H9 (cell line): ENCODE measurements around the gene C13orf42. TPM values are rescaled to one million over a fixed set of nuclear protein-coding genes. Genes with fewer than 3 reads are reported as not detected.

Experiments
- DNase-seq: peaks from one replicate; pipeline ENCODE4 v3.0.0-alpha.2; 2017
- H2AFZ ChIP-seq: one replicate; pipeline ENCODE4 v1.6.1; 2013; ENCODE audit warnings: mild to moderate bottlenecking, low read length, control low read depth, moderate library complexity
- H2AK5ac ChIP-seq: 2 replicates; pipeline ENCODE4 v1.6.1; 2013; ENCODE audit warnings: low read length, control low read depth, mixed read lengths; ENCODE audit not compliant: insufficient read length
- H2BK120ac ChIP-seq: one replicate; pipeline ENCODE4 v1.6.1; 2013; ENCODE audit warnings: low read depth, mild to moderate bottlenecking, low read length, control low read depth, inconsistent platforms; ENCODE audit not compliant: poor library complexity, severe bottlenecking
- H2BK12ac ChIP-seq: 2 replicates; pipeline ENCODE4 v1.6.1; 2013; ENCODE audit warnings: low read length, control low read depth, mixed read lengths, low read depth; ENCODE audit not compliant: insufficient read length
- H2BK15ac ChIP-seq: 2 replicates; pipeline ENCODE4 v1.6.1; 2013; ENCODE audit warnings: low read depth, low read length, control low read depth
- H2BK20ac ChIP-seq: one replicate; pipeline ENCODE4 v1.6.1; 2013; ENCODE audit warnings: low read depth, mild to moderate bottlenecking, low read length, control low read depth, inconsistent platforms; ENCODE audit not compliant: poor library complexity, severe bottlenecking
- H2BK5ac ChIP-seq: 2 replicates; pipeline ENCODE4 v1.6.1; 2013; ENCODE audit warnings: low read length, control low read depth, mixed read lengths; ENCODE audit not compliant: insufficient read length
- H3K14ac ChIP-seq: 2 replicates; pipeline ENCODE4 v1.6.1; 2013; ENCODE audit warnings: low read length, control low read depth; ENCODE audit not compliant: insufficient read depth
- H3K18ac ChIP-seq: 2 replicates; pipeline ENCODE4 v1.6.1; 2013; ENCODE audit warnings: low read depth, mild to moderate bottlenecking, mixed read lengths, low read length, control low read depth; ENCODE audit not compliant: insufficient read length
- H3K23ac ChIP-seq: 2 replicates; pipeline ENCODE4 v1.6.1; 2013; ENCODE audit warnings: low read length, control low read depth, mixed read lengths, low read depth; ENCODE audit not compliant: insufficient read length
- H3K23me2 ChIP-seq: 2 replicates; pipeline ENCODE4 v1.6.1; 2013; ENCODE audit warnings: low read depth, mild to moderate bottlenecking, mixed read lengths, low read length, control low read depth; ENCODE audit not compliant: insufficient read length, poor library complexity, severe bottlenecking
- H3K27ac ChIP-seq: 2 replicates; pipeline ENCODE4 v1.5.1; 2013; ENCODE audit warnings: low read length, control low read depth, mixed read lengths, low read depth; ENCODE audit not compliant: insufficient read length
- H3K27me3 ChIP-seq: 2 replicates; pipeline ENCODE4 v1.6.1; 2013; ENCODE audit warnings: low read length, control low read depth, inconsistent platforms; ENCODE audit not compliant: insufficient read depth
- H3K4ac ChIP-seq: 2 replicates; pipeline ENCODE4 v1.6.1; 2013; ENCODE audit warnings: low read depth, mild to moderate bottlenecking, control low read depth, inconsistent platforms, low read length, moderate library complexity
- H3K4me1 ChIP-seq: 2 replicates; pipeline ENCODE4 v1.6.1; 2013; ENCODE audit warnings: low read length, control low read depth, inconsistent platforms; ENCODE audit not compliant: insufficient read depth
- H3K4me2 ChIP-seq: 2 replicates; pipeline ENCODE4 v1.6.1; 2013; ENCODE audit warnings: low read length, control low read depth, mixed read lengths; ENCODE audit not compliant: insufficient read length, insufficient read depth
- H3K56ac ChIP-seq: 2 replicates; pipeline ENCODE4 v1.6.1; 2013; ENCODE audit warnings: low read depth, mild to moderate bottlenecking, mixed read lengths, low read length, control low read depth; ENCODE audit not compliant: insufficient read length
- H3K79me1 ChIP-seq: 2 replicates; pipeline ENCODE4 v1.6.1; 2013; ENCODE audit warnings: low read depth, mild to moderate bottlenecking, moderate library complexity, low read length, control low read depth, inconsistent platforms; ENCODE audit not compliant: insufficient read depth, poor library complexity, severe bottlenecking
- H3K79me2 ChIP-seq: 2 replicates; pipeline ENCODE4 v1.6.1; 2013; ENCODE audit warnings: low read length, control low read depth, inconsistent platforms; ENCODE audit not compliant: insufficient read depth
- H3K9ac ChIP-seq: 2 replicates; pipeline ENCODE4 v1.6.1; 2013; ENCODE audit warnings: low read length, control low read depth, mixed read lengths; ENCODE audit not compliant: insufficient read length; ENCODE audit errors: extremely low read depth
- H3K9me3 ChIP-seq: one replicate; pipeline ENCODE4 v1.6.1; 2013; ENCODE audit warnings: low read depth, low read length, inconsistent platforms; ENCODE audit not compliant: control insufficient read depth
- H3T11ph ChIP-seq: one replicate; pipeline ENCODE4 v1.6.1; 2013; ENCODE audit warnings: mild to moderate bottlenecking, low read length, control low read depth, inconsistent platforms
- H4K20me1 ChIP-seq: one replicate; pipeline ENCODE4 v1.6.1; 2013; ENCODE audit not compliant: control insufficient read depth, insufficient read length, insufficient read depth
- H4K5ac ChIP-seq: 2 replicates; pipeline ENCODE4 v1.6.1; 2013; ENCODE audit warnings: low read depth, mild to moderate bottlenecking, mixed read lengths, low read length, control low read depth; ENCODE audit not compliant: insufficient read length
- H4K8ac ChIP-seq: replicated peaks from 2 replicates; pipeline ENCODE4 v1.6.1; 2013; ENCODE audit warnings: low read length, control low read depth, mixed read lengths, low read depth; ENCODE audit not compliant: insufficient read length
- H4K91ac ChIP-seq: 2 replicates; pipeline ENCODE4 v1.6.1; 2013; ENCODE audit warnings: low read depth, mild to moderate bottlenecking, moderate library complexity, mixed read lengths, low read length, control low read depth; ENCODE audit not compliant: insufficient read length
- H3K27ac Mint-ChIP-seq, 3 experiments: 2 replicates in 2 of 3; 3 replicates in 1 of 3; pipeline ENCODE4 v1.8.0; 2020 to 2021; ENCODE audit warnings: mixed read lengths in 3 of 3, mild to moderate bottlenecking in 1 of 3, moderate library complexity in 1 of 3
- H3K27me3 Mint-ChIP-seq: 2 replicates; pipeline ENCODE4 v1.8.0; 2021; ENCODE audit warnings: low read depth, mild to moderate bottlenecking, moderate library complexity, mixed read lengths
- H3K36me3 Mint-ChIP-seq, 3 experiments: 2 replicates in 2 of 3; 3 replicates in 1 of 3; pipeline ENCODE4 v1.8.0; 2020 to 2021; ENCODE audit warnings: low read depth in 3 of 3, mixed read lengths in 3 of 3; ENCODE audit not compliant: insufficient read depth in 1 of 3
- H3K4me1 Mint-ChIP-seq, 2 experiments: 2 replicates each; pipeline ENCODE4 v1.8.0; 2020; ENCODE audit warnings: mixed read lengths in 2 of 2
- H3K4me3 Mint-ChIP-seq, 2 experiments: 2 replicates in 1 of 2; 3 replicates in 1 of 2; pipeline ENCODE4 v1.8.0; 2020 to 2021; ENCODE audit warnings: mild to moderate bottlenecking in 2 of 2, mixed read lengths in 2 of 2, moderate library complexity in 1 of 2
- H3K9me3 Mint-ChIP-seq, 2 experiments: 2 replicates in 1 of 2; 3 replicates in 1 of 2; pipeline ENCODE4 v1.8.0; 2020; ENCODE audit warnings: mild to moderate bottlenecking in 2 of 2, mixed read lengths in 2 of 2, moderate library complexity in 1 of 2
- CTCF ChIP-seq: fragments of 200-600 bp; sonication (generic); conservative IDR thresholded peaks from 3 replicates; pipeline ENCODE4 v1.8.0; 2021; ENCODE audit warnings: antibody characterized with exemption, mild to moderate bottlenecking
- WGBS: extraction: QIAGEN DNeasy Blood & Tissue Kit; methylation state at CpG from one replicate; pipeline ENCODE4 v1.1.7; 2013; ENCODE audit warnings: missing lambda C conversion rate, low lambda C conversion rate, mixed read lengths; ENCODE audit not compliant: insufficient read length; ENCODE audit errors: extremely low coverage; 5-methylcytosine and 5-hydroxymethylcytosine counted together
- total RNA-seq: library from RNA; stranded (reverse); gene quantifications from 2 replicates; pipeline ENCODE4 v1.2.1, GENCODE V29; 2021

The C13orf42 gene
- total RNA-seq, 1 experiment from 2014 or later: 16.5 TPM

DNA sequence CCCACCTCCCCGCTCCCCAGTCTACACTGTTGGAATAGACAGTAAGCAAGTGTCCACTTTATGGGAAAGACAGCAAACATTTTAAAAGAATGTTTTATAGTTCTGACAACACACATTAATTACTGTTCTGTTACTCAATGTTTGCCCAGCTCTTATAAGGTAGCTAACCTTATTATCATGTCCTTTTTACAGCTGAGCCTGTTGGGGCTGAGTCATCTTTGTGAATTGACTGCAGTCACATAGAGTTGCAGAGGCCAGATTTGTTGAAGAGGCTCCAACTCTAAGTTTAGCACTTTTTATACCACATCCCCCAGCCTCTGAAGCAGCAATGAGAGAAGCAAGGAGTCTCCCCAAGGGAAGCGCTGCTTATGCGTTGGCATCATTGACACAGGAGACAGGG, 76.2 kb downstream of the C13orf42 start:
- Histone ChIP-seq H2BK120ac (no peak overlapping the region), H3K23me2 (no peaks in the 10 kb centered on the region), H4K91ac (no peak overlapping the region), H3K79me1 (no peaks in the 10 kb centered on the region), H3T11ph (no peak overlapping the region), H3K4ac (no peak overlapping the region), H3K9ac (no peak overlapping the region), H4K5ac (no peak overlapping the region), H2BK20ac (no peak overlapping the region), H3K27me3 (no peaks in the 10 kb centered on the region), H2AK5ac (no peak overlapping the region), H3K4me2 (no peak overlapping the region), H3K18ac (no peak overlapping the region), H3K4me1 (peaks cover 2% of the 10 kb centered on the region; the same call in 1 of the 2 replicates), H3K23ac (no peak overlapping the region), H2AFZ (no peak overlapping the region), H3K27ac (no peak overlapping the region), H4K20me1 (no peaks in the 10 kb centered on the region), H2BK5ac (no peak overlapping the region), H3K79me2 (no peaks in the 10 kb centered on the region), H3K14ac (no peak overlapping the region), H3K56ac (no peak overlapping the region), H4K8ac (no peak overlapping the region), H3K9me3 (no peaks in the 10 kb centered on the region), H2BK15ac (no peak overlapping the region), H2BK12ac (no peak overlapping the region)
- no peaks in the 10 kb centered on the region for H3K9me3 Mint-ChIP-seq
- no CpG with 5 or more reads among the region's 3 CpGs for WGBS
- peaks cover 9 to 11% of the 10 kb centered on the region in 2 experiments for H3K4me1 Mint-ChIP-seq
- no peaks in the 10 kb centered on the region for H3K36me3 Mint-ChIP-seq
- DNase-seq: no peak
- no peak overlapping the region for H3K4me3 Mint-ChIP-seq
- TF ChIP-seq CTCF: no peak
- H3K27ac Mint-ChIP-seq: no peak overlapping the region
- peaks cover 2% of the 10 kb centered on the region; the same call in 1 of the 2 replicates for H3K27me3 Mint-ChIP-seq
